ENCODE results near the gene ZNF267.
A peak's percentile ranks its signal among the peaks of the same experiment; 100 is the strongest.
"Not testable (repeated sequence)": the region's sequence is repeated elsewhere in the genome, so short reads cannot be mapped to it uniquely, and the experiment has no call there.

ZNF267 gene

DNA sequence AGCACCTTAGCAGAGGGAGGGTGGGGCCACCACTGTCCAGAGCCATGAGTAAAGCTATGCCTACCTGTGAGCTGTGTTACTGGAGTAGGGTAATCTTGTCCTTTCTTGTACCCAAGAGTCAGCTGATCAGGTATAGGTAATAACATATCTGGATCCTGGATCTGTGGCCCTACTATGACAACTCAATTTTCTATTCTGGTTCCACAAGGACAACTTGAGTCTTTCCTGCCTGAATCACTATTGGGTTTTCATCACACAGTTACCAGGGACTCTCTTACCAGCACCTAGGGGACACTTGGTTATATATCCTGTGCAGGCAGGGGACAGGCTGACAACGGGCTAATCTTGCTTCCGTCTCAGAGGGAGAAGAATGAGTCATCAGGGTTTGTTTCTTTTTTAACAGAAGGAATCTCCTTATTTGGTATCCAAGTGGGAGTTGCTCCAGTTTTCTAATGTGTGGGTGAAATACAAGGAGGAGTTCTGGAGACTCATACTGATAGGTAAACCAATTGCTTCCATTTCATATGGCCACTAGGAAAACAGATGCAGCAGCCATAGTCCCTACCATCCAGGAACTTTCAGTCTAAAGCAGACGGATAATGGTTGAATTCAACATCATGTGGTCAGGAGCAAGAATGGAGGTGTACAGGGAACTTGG lies 6.8 kb downstream of the ZNF267 start:
- FAIRE-seq: no peak

DNA sequence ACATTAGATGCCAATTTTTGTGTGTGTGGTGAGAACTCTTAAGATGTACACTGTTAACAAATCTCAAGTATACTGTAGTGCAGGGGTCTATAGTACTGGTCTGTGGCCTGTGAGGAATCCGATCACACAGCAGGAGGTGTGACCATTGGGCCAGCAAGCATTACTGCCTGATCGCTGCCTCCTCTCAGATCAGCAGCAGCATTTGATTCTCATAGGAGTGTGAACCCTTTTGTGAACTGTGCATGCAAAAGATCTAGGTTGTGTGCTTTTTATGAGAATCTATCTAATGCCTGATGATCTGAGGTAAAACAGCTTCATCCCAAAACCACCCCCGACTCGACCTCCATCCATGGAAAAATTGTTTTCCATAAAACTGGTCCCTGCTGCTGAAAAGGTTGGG lies 12.6 kb downstream of the ZNF267 start:
- no peak for FAIRE-seq

DNA sequence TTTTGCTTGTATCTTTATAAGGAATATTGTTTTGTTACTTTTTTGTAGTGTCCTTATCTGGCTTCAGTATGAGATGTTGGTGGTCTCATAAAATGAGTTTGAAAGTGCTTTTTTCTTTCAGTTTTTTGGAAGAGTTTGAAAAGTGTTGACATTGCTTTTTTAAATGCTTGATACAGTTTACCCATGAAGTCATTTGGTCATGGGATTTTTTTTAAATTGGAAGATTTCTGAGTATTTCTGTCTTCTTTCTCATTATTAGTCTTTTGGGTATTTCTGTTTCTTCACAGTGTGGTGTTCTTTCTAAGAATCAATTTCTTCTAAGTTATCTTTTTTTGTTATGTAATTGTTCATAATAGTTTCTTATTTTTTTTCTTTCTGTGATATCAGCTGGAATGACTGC lies 15.1 kb downstream of the ZNF267 start:
- peak; percentile 6 for FAIRE-seq

DNA sequence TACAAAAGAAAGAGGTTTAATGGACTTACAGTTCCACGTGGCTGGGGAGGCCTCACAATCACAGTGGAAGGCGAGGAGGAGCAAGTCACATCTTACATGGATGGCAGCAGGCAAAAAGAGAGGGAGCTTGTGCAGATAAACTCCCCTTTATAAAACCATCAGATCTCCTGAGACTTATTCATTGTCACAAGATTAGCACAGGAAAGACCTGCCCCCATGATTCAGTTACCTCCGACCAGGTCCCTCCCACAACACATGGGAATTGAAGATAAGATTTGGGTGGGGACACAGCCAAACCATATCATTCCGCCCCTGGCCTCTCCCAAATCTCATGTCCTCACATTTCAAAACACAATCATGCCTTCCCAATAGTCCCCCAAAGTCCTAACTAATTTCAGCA lies 18.5 kb downstream of the ZNF267 start:
- FAIRE-seq: not testable (repeated sequence)

DNA sequence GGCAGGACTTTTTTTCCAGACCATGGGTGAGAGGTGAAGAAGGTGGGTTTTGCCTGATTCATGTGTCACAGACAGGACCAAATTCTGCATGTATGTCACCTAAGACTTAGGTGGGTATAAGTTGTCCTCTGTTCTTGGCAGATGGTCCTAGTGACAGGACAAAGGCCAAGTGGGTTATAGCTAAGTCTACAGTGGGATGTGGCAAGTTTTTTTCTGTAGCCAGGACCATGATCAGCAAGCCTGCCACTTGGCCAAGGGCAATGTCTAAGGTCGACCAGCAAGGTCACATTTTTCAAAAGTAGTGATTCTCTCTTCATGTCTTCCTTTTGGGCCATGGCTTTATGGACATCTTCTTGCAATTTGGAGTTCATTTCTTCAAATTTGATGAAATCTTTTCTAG lies 20.2 kb downstream of the ZNF267 start:
- FAIRE-seq: no peak

DNA sequence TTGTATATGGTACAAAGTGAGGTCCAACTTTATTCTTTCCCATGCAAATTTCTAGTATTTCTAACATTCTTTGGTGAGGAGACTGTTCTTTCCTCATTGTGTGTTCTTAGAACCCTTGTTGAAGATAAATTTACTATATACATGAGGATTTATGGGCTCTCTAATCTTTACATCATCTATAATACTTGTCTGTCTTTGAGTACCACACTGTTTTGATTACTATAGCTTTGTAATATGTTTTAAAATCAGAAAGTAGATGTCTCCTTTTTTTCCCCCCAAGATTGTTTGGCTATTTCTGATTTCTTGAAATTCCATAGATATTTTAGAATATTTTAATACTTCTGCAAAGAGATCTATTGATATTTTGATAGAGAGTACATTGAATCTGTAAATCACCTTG lies 23.7 kb downstream of the ZNF267 start:
- FAIRE-seq: no peak

DNA sequence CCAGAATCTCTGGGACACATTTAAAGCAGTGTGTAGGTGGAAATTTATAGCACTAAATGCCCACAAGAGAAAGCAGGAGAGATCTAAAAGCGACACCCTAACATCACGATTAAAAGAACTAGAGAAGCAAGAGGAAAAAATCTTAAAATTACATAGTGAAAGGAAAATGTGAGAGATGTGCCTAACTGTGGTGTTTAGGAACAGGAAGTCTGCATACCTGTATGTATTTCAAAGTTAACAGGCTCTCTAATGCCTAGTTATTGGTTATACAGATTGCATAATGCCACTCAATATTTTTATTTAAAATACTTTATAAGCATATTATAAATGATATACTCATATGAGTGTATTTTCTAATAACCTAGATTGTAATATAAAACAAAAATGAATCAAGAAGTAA lies 25.9 kb downstream of the ZNF267 start:
- FAIRE-seq: no peak

DNA sequence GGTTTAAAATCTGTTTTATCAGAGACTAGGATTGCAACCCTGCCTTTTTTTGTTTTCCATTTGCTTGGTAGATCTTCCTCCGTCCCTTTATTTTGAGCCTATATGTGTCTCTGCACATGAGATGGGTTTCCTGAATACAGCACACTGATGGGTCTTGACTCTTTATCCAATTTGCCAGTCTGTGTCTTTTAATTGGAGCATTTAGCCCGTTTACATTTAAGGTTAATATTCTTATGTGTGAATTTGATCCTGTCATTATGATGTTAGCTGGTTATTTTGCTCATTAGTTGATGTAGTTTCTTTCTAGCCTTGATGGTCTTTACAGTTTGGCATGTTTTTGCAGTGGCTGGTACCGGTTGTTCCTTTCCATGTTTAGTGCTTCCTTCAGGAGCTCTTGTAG lies 31.0 kb downstream of the ZNF267 start:
- not testable (repeated sequence) for FAIRE-seq

DNA sequence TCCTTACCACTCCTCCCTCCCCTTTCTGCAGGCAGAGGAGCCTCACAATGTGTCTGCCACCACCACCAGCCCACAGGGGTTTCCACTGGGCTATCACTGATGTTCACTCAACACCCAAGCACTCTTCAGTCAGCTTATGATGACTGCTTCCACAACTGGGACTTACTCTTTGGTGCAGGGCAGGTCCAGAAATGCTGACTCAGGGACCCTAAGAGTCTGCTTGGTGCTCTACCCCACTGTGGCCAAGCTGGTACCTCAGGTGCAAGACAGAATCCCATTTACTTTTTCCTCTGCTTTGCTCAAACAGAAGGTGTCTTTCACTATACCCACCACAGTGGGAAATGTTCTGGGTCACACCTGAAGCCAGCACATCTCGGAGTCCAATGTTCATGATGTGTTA lies 40.1 kb downstream of the ZNF267 start:
- no peak for FAIRE-seq

DNA sequence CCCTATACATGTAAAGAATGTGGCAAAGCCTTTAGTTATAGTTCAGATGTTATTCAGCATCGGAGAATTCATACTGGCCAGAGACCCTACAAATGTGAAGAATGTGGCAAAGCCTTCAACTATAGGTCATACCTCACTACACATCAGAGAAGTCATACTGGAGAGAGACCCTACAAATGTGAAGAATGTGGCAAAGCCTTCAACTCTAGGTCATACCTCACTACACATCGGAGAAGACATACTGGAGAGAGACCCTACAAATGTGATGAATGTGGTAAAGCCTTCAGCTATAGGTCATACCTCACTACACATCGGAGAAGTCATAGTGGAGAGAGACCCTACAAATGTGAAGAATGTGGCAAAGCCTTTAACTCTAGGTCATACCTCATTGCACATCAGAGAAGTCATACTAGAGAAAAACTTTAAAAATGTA lies 42.5 kb downstream of the ZNF267 start:
- FAIRE-seq: no peak

DNA sequence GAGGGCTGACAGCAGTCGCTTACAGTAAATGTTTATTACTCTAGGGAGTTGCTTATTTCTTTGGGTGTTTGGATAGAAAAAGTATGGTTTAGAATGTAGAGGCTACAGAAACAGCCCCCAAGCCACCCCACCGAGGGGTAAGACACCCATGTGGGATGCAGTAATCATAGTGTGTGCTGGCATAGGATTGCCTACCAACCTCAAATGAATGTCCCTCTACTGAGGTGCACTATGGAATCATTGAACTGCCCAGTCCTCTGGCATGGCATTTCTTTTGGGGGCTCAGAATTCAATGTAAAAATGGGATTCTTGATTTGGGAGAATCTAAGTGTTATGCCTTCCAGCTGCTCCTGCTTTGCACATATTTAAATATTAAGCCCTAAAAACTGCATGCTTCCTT lies 46.8 kb downstream of the ZNF267 start:
- no peak for FAIRE-seq

DNA sequence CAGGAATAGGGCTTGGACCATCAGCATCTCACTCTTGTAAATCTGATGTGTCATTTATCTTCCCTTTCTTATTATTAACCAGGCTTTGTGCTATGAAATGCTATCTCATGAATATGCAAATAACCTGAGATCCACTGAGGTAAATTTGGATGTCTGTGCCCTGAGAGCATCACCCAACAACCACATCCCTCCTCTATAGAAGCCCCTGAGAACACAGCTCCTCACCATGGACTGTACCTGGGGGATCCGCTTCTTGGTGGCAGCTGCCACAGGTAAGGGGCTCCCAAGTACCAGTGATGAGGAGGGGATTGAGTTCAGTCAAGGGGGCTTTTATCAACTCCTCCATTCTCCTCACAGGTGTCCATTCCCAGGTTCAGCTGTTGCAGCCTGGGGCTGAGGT lies 78.2 kb downstream of the ZNF267 start:
- FAIRE-seq: not testable (repeated sequence)

DNA sequence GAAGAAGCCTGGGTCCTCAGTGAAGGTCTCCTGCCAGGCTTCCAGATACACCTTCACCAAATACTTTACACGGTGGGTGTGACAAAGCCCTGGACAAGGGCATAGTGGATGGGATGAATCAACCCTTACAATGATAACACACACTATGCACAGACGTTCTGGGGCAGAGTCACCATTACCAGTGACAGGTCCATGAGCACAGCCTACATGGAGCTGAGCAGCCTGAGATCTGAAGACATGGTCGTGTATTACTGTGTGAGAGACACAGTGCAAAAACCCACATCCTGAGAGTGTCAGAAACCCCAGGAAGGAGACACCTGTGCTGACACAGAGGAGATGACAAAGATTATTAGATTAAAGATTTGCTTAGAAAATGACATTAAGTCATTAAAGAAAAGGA lies 78.6 kb downstream of the ZNF267 start:
- not testable (repeated sequence) for FAIRE-seq

DNA sequence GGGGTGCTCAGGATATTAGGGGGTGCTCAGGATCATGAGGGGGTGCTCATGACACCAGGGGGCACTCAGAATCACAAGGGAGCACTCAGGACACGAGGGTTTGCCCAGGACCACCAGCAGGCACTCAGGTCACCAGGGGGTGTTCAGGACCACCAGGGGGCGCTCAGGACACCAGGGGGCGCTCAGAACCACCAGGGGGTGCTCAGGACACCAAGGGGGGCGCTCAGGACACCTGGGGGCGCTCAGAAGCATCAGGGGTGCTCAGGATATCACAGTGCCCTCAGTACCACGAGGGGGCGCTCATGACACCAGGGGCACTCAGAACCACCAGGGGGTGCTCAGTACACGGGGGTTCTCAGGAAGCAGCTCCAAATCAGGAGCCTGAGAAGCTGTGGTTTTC lies 82.6 kb downstream of the ZNF267 start:
- not testable (repeated sequence) for FAIRE-seq

DNA sequence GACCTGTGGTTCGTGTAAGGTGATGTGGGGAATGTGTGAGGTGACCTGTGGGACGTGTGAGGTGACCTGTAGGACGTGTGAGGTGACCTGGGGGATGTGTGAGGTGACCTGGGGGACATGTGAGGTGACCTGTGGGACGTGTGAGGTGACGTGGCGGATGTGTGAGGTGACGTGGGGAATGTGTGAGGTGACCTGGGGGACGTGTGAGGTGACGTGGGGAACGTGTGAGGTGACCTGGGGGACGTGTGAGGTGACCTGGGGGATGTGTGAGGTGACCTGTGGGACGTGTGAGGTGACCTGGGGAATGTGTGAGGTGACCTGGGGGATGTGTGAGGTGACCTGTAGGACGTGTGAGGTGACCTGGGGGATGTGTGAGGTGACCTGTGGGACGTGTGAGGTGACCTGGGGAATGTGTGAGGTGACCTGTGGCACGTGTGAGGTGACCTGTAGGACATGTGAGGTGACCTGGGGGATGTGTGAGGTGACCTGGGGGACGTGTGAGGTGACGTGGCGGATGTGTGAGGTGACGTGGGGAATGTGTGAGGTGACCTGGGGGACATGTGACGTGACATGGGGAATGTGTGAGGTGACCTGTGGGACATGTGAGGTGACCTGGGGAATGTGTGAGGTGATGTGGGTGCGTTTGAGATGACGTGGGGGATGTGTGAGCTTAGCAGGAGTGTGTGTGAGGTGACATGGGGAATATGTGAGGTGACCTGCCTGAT lies 86.7 kb downstream of the ZNF267 start:
- FAIRE-seq: not testable (repeated sequence)

Data from A204.1 (cell line).